ENCODE measurements around the gene MDGA2. TPM values are rescaled to one million over a fixed set of nuclear protein-coding genes. Genes with fewer than 3 reads are reported as not detected.

Gene MDGA2
- total and polyA plus RNA-seq, 2 of the 13 experiments (the other 11 are each of a cell fraction or from before 2014, with no cell fraction given): not detected

GRCh38 chr14:47259796-47260195 lies 415.6 kb downstream of the MDGA2 start:
- Histone ChIP-seq H3K36me3 (replicated peaks in 1 of 2; ENCODE audit: control insufficient read depth in 1 of 2, insufficient read depth in 2 of 2, low read length in 2 of 2) (no peaks in the 10 kb centered on the region), H3K27ac (ENCODE audit: extremely low read length, insufficient read depth, low read length) (no peak overlapping the region), H3K9me3 (ENCODE audit: low read length) (peaks cover 3% of the 10 kb centered on the region; the same call in 1 of the 2 replicates), H2AFZ (ENCODE audit: low read length) (no peak overlapping the region), H4K20me1 (ENCODE audit: insufficient read depth, low read length) (no peaks in the 10 kb centered on the region), H3K27me3 (ENCODE audit: control insufficient read depth in 1 of 2, insufficient read depth in 2 of 2, low read length in 2 of 2) (no peaks in the 10 kb centered on the region), H3K79me2 (ENCODE audit: insufficient read depth, low read length) (no peaks in the 10 kb centered on the region), H3K4me3 (replicated peaks in 1 of 3; ENCODE audit: insufficient read depth in 1 of 3, low read depth in 2 of 3, low read length in 3 of 3) (no peak overlapping the region), H3K4me1 (ENCODE audit: insufficient read depth, low read length) (no peaks in the 10 kb centered on the region), H3K4me2 (ENCODE audit: low read depth, low read length) (no peak overlapping the region), H3K9ac (ENCODE audit: insufficient read depth, low read depth, low read length) (no peak overlapping the region)
- DNase-seq (ENCODE audit: low spot score) (no peak), ATAC-seq (no peak), FAIRE-seq (no peak)
- no peak for TF ChIP-seq SALL1 (CRISPR knock-in tag; IDR thresholded peaks at IDR 0.05)
- intact Hi-C loops (cut with micrococcal nuclease; ENCODE audit: unreplicated experiment) (no loop called here), in situ Hi-C loops (cut with HindIII; ENCODE audit: extremely low pct_ligation_motif_present, low pct_unique_long_range_greater_than_20kb) (no loop called here)
- no TSS peak for BruUV-seq (replicated peaks)
- 0% methylated on average over 2 of the region's 2 CpGs for WGBS (ENCODE audit: low lambda C conversion rate)
- POLR2A ChIA-PET: no interaction called here
- CTCF ChIA-PET (ENCODE audit: low intra/inter-chr PET ratio, low total read pairs): no interaction called here

GRCh38 chr14:47257013-47257412 lies 418.4 kb downstream of the MDGA2 start:
- no peaks in the 10 kb centered on the region for H3K27me3 ChIP-seq (ENCODE audit: control insufficient read depth in 1 of 2, insufficient read depth in 2 of 2, low read length in 2 of 2)
- no peak for TF ChIP-seq POGZ (CRISPR knock-in tag; IDR thresholded peaks at IDR 0.05)
- TF ChIP-seq HNRNPK (IDR thresholded peaks at IDR 0.05; ENCODE audit: low read depth, low read length, poor library complexity, severe bottlenecking): peak; percentile 21
- TF ChIP-seq SRSF9 (IDR thresholded peaks at IDR 0.05; ENCODE audit: borderline replicate concordance, insufficient read depth, low read depth, low read length, poor library complexity, severe bottlenecking): peak; percentile 85
- no peak overlapping the region for H3K4me3 ChIP-seq (replicated peaks in 1 of 3; ENCODE audit: insufficient read depth in 1 of 3, low read depth in 2 of 3, low read length in 3 of 3)
- H3K4me2 ChIP-seq (ENCODE audit: low read depth, low read length): no peak overlapping the region
- H3K4me1 ChIP-seq (ENCODE audit: insufficient read depth, low read length): no peaks in the 10 kb centered on the region
- no peak for ATAC-seq
- no peaks in the 10 kb centered on the region for H4K20me1 ChIP-seq (ENCODE audit: insufficient read depth, low read length)
- BruUV-seq (replicated peaks): no TSS peak
- H2AFZ ChIP-seq (ENCODE audit: low read length): no peak overlapping the region
- no peaks in the 10 kb centered on the region for H3K79me2 ChIP-seq (ENCODE audit: insufficient read depth, low read length)
- in situ Hi-C loops (cut with HindIII; ENCODE audit: extremely low pct_ligation_motif_present, low pct_unique_long_range_greater_than_20kb) (no loop called here), intact Hi-C loops (cut with micrococcal nuclease; ENCODE audit: unreplicated experiment) (no loop called here)
- FAIRE-seq: no peak
- WGBS (ENCODE audit: low lambda C conversion rate): 1% methylated on average over 2 of the region's 2 CpGs
- ChIA-PET POLR2A (no interaction called here), CTCF (ENCODE audit: low intra/inter-chr PET ratio, low total read pairs) (no interaction called here)
- H3K36me3 ChIP-seq (replicated peaks in 1 of 2; ENCODE audit: control insufficient read depth in 1 of 2, insufficient read depth in 2 of 2, low read length in 2 of 2): no peaks in the 10 kb centered on the region
- H3K27ac ChIP-seq (ENCODE audit: extremely low read length, insufficient read depth, low read length): no peak overlapping the region
- no peak for DNase-seq (ENCODE audit: low spot score)
- H3K9ac ChIP-seq (ENCODE audit: insufficient read depth, low read depth, low read length): no peak overlapping the region
- peaks cover 21% of the 10 kb centered on the region for H3K9me3 ChIP-seq (ENCODE audit: low read length)

All from HepG2 (cell line).